Caco-2 (cell line): Measurements from ENCODE around the gene GPHA2. TPM values are rescaled to one million over a fixed set of nuclear protein-coding genes. Genes with fewer than 3 reads are reported as not detected.

ENCODE experiments used
- BruUV-seq: library from RNA; stranded (reverse); fragments of 400-500 nt; replicated peaks from 2 replicates; lab custom pipeline; 2021; lab: Mats Ljungman, UMichigan
- CTCF ChIA-PET: fragments of 300-600 bp; sonication (Branson Sonifier 250); formaldehyde crosslinking; loops from one replicate; lab custom pipeline; 2022; ENCODE audit warnings: antibody characterized with exemption; lab: Charles Lee
- POLR2A ChIA-PET: fragments of 300-600 bp; sonication (Branson Sonifier 250); formaldehyde crosslinking; loops from one replicate; lab custom pipeline; 2022; ENCODE audit warnings: antibody characterized with exemption; lab: Charles Lee
- DNase-seq, 2 experiments: peaks; one replicate each; pipeline versions ENCODE4 v3.0.0 to v3.0.0-alpha.2; 2020 to 2022
- H3K27me3 ChIP-seq: replicated peaks from 2 replicates; pipeline ENCODE4 v1.6.0; 2011; ENCODE audit warnings: low read length; ENCODE audit not compliant: control insufficient read depth, insufficient read depth
- H3K36me3 ChIP-seq: 2 replicates; pipeline ENCODE4 v1.5.1; 2011; ENCODE audit warnings: low read length; ENCODE audit not compliant: control insufficient read depth, insufficient read depth
- H3K4me1 ChIP-seq: fragments of 250-450 bp; sonication (Bioruptor Pico); 2 replicates; pipeline ENCODE4 v1.5.1; 2020; ENCODE audit warnings: mild to moderate bottlenecking
- H3K4me3 ChIP-seq: 2 replicates; pipeline ENCODE4 v1.5.1; 2011; ENCODE audit warnings: low read depth, mild to moderate bottlenecking, control low read depth, low read length
- H3K9me3 ChIP-seq: fragments of 250-450 bp; sonication (Bioruptor Pico); 2 replicates; pipeline ENCODE4 v1.5.1; 2020; ENCODE audit warnings: mild to moderate bottlenecking, moderate library complexity
- H3K27ac Mint-ChIP-seq: one replicate; pipeline ENCODE4 v1.8.0; 2022; ENCODE audit warnings: mixed read lengths; ENCODE audit not compliant: unreplicated experiment
- H3K27me3 Mint-ChIP-seq: one replicate; pipeline ENCODE4 v1.8.0; 2022; ENCODE audit warnings: mixed read lengths; ENCODE audit not compliant: insufficient read depth, unreplicated experiment
- H3K36me3 Mint-ChIP-seq: one replicate; pipeline ENCODE4 v1.8.0; 2022; ENCODE audit warnings: mild to moderate bottlenecking, mixed read lengths; ENCODE audit not compliant: insufficient read depth, unreplicated experiment
- H3K4me1 Mint-ChIP-seq: one replicate; pipeline ENCODE4 v1.8.0; 2022; ENCODE audit warnings: low read depth, mixed read lengths; ENCODE audit not compliant: unreplicated experiment
- H3K4me3 Mint-ChIP-seq: one replicate; pipeline ENCODE4 v1.8.0; 2022; ENCODE audit warnings: mild to moderate bottlenecking, moderate library complexity, mixed read lengths; ENCODE audit not compliant: unreplicated experiment
- H3K9me3 Mint-ChIP-seq: one replicate; pipeline ENCODE4 v1.8.0; 2022; ENCODE audit warnings: mixed read lengths; ENCODE audit not compliant: unreplicated experiment
- CTCF ChIP-seq, 2 experiments: fragments of 200-600 bp in 1 of 2; IDR thresholded peaks; 1 replicate in 1 of 2; 2 replicates in 1 of 2; pipeline versions ENCODE4 v1.5.1 to v1.8.0; 2011 to 2022; ENCODE audit warnings: antibody characterized with exemption in 1 of 2, control low read depth in 1 of 2, inconsistent platforms in 1 of 2, low read depth in 1 of 2, low read length in 1 of 2, mild to moderate bottlenecking in 1 of 2, moderate library complexity in 1 of 2; ENCODE audit not compliant: insufficient read depth in 1 of 2, severe bottlenecking in 1 of 2, unreplicated experiment in 1 of 2
- intact Hi-C: fragments of 100-400 bp; cut with micrococcal nuclease; formaldehyde crosslinking; loops from one replicate; pipeline ENCODE4 v1.10.0; 2022; ENCODE audit not compliant: unreplicated experiment
- total RNA-seq: library from RNA; stranded (reverse); gene quantifications from 2 replicates; pipeline ENCODE4 v1.2.3, GENCODE V29; 2022

The GPHA2 gene
- total RNA-seq, 1 experiment from 2014 or later: not detected

- Histone ChIP-seq H3K27me3 (no peaks in the 10 kb centered on the region), H3K4me3 (no peak overlapping the region), H3K9me3 (no peaks in the 10 kb centered on the region), H3K36me3 (no peaks in the 10 kb centered on the region), H3K4me1 (peaks cover 19% of the 10 kb centered on the region)
- H3K9me3 Mint-ChIP-seq: no peaks in the 10 kb centered on the region
- H3K27ac Mint-ChIP-seq: peak overlapping the region; percentile 23
- H3K27me3 Mint-ChIP-seq: peaks cover 2% of the 10 kb centered on the region
- POLR2A ChIA-PET: interaction anchor here (0.6 to 1.2 kb wide), 2 partner anchors 16 to 156 kb away, joined by 4 to 5 read pairs; partner anchors contain the start of gene SF1
- no peak for TF ChIP-seq CTCF (IDR thresholded peaks at IDR 0.05; ENCODE audit: insufficient read depth in 1 of 2, low read depth in 1 of 2, low read length in 1 of 2, severe bottlenecking in 1 of 2, unreplicated experiment in 1 of 2)
- no peak overlapping the region for H3K4me3 Mint-ChIP-seq
- peaks cover 11% of the 10 kb centered on the region for H3K36me3 Mint-ChIP-seq
- intact Hi-C loops: no loop called here
- no TSS peak for BruUV-seq
- H3K4me1 Mint-ChIP-seq: peaks cover 20% of the 10 kb centered on the region
- no peak for DNase-seq
- CTCF ChIA-PET: interaction anchor here (0.9 kb wide), 1 partner anchor 17 kb away, joined by 3 read pairs; no protein-coding TSS in a partner anchor
Measured at GRCh38 chr11:64934682-64935358, 873 bp downstream of the GPHA2 start.

GRCh38 chr11:64933935-64934681 lies 1.6 kb downstream of the GPHA2 start:
- Histone ChIP-seq H3K36me3 (no peaks in the 10 kb centered on the region), H3K4me1 (peaks cover 19% of the 10 kb centered on the region), H3K9me3 (no peaks in the 10 kb centered on the region), H3K4me3 (no peak overlapping the region), H3K27me3 (no peaks in the 10 kb centered on the region)
- H3K4me3 Mint-ChIP-seq: no peak overlapping the region
- peak overlapping the region; percentile 23 for H3K27ac Mint-ChIP-seq
- no peak for DNase-seq
- POLR2A ChIA-PET: interaction anchor here (1.2 kb wide), 1 partner anchor 155 kb away, joined by 5 read pairs; the partner anchor contains the start of gene SF1
- H3K27me3 Mint-ChIP-seq: peaks cover 2% of the 10 kb centered on the region
- intact Hi-C loops: no loop called here
- no TSS peak for BruUV-seq
- H3K4me1 Mint-ChIP-seq: peaks cover 20% of the 10 kb centered on the region
- no peaks in the 10 kb centered on the region for H3K9me3 Mint-ChIP-seq
- CTCF ChIA-PET: no interaction called here
- H3K36me3 Mint-ChIP-seq: peaks cover 11% of the 10 kb centered on the region
- TF ChIP-seq CTCF (IDR thresholded peaks at IDR 0.05; ENCODE audit: insufficient read depth in 1 of 2, low read depth in 1 of 2, low read length in 1 of 2, severe bottlenecking in 1 of 2, unreplicated experiment in 1 of 2): no peak

GRCh38 chr11:64933213-64933934 lies 2.3 kb downstream of the GPHA2 start:
- CTCF ChIA-PET: no interaction called here
- no peak overlapping the region for H3K27ac Mint-ChIP-seq
- intact Hi-C loops: no loop called here

More at GRCh38 chr11:64933213-64933934, 2.3 kb downstream of the GPHA2 start:
- peaks cover 19% of the 10 kb centered on the region for H3K4me1 ChIP-seq
- no peaks in the 10 kb centered on the region for H3K27me3 Mint-ChIP-seq
- H3K36me3 Mint-ChIP-seq: peaks cover 11% of the 10 kb centered on the region
- no peaks in the 10 kb centered on the region for H3K27me3 ChIP-seq
- DNase-seq: no peak
- H3K9me3 Mint-ChIP-seq: no peaks in the 10 kb centered on the region
- no peaks in the 10 kb centered on the region for H3K9me3 ChIP-seq
- no peaks in the 10 kb centered on the region for H3K36me3 ChIP-seq
- TF ChIP-seq CTCF (IDR thresholded peaks at IDR 0.05; ENCODE audit: insufficient read depth in 1 of 2, low read depth in 1 of 2, low read length in 1 of 2, severe bottlenecking in 1 of 2, unreplicated experiment in 1 of 2): no peak
- no peak overlapping the region for H3K4me3 Mint-ChIP-seq
- no TSS peak for BruUV-seq
- POLR2A ChIA-PET: no interaction called here
- H3K4me1 Mint-ChIP-seq: peaks cover 20% of the 10 kb centered on the region
- H3K4me3 ChIP-seq: no peak overlapping the region
